GM10847 (cell line): Measurements from ENCODE around the gene ENTPD5.

Experiments used
- POLR2A ChIP-seq: IDR thresholded peaks from 2 replicates; pipeline ENCODE4 v1.6.1; 2011; ENCODE audit not compliant: insufficient read length; ENCODE audit errors: extremely low read depth

ENTPD5 gene

DNA sequence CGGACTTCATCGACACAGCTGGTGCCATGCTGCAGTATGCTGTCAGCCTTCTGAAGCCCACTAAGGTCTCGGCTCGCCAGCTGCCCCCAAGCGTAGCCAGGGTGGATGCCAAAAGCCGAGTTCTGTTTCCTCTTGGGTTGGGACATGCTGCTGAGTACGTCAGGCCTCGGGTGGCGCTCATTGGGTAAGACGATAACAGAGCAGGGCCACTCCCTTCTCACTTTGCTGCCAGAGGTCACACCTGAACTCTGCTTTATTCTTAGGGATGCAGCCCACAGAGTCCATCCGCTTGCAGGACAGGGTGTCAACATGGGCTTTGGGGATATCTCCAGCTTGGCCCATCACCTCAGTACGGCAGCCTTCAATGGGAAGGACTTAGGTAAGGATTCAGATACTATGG is 57.9 kb downstream of the ENTPD5 start:
- no peak for TF ChIP-seq POLR2A

DNA sequence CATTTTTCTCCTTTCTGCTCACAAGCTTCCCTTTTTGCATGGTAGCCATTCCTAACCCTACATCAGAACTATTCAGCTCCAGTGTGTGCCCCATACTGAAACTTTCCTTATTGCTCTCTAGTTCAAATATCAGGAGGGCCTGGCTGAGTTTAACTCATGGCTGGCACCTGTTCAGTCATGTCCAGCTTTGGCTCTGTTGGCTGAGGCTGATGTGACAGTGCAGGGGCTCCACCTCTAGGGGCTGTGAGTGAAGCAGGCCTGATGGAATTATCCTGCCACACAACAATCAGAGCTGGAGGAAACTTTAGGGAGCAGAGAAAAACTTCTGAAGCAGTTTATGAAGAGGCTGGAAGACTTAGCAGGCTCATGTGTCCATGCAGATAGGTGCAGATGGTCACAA is 60.5 kb downstream of the ENTPD5 start:
- no peak for TF ChIP-seq POLR2A

DNA sequence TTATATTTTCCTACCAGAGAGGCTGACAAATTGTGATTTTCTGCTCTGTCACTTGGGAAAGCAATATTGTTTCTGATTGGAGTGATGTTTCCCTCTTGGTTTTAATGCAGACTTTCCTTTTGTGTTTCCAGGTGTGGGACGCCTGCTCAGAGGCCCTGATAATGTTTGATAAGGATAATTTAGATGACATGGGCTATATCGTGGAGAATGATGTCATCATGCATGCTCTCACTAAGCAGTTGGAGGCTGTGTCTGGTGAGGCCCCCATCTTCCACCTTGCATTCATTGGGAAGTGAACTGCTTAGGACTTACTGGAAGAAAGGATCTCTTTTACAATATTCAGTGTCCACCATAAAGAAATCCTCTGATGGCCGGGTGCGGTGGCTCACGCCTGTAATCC is 63.4 kb downstream of the ENTPD5 start:
- no peak for TF ChIP-seq POLR2A

DNA sequence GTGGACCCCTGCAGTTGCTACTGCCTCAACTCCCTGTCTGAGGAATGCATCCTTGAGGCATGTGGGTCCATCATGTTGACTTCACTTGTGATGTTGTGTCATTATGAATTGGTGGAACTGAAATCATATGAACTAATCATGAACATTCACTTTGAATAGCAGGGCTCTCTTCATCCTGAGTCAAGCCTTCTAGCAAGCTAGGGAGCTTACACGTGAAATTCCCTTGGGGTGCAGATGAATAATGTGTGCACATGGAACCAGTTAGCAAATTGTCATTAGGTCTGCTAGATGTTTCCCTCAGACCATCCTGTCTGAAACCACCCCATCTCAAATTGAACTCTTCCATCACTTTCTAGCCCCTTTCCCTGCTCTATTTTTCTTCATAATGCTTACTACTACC is 65.4 kb downstream of the ENTPD5 start:
- TF ChIP-seq POLR2A = no peak

DNA sequence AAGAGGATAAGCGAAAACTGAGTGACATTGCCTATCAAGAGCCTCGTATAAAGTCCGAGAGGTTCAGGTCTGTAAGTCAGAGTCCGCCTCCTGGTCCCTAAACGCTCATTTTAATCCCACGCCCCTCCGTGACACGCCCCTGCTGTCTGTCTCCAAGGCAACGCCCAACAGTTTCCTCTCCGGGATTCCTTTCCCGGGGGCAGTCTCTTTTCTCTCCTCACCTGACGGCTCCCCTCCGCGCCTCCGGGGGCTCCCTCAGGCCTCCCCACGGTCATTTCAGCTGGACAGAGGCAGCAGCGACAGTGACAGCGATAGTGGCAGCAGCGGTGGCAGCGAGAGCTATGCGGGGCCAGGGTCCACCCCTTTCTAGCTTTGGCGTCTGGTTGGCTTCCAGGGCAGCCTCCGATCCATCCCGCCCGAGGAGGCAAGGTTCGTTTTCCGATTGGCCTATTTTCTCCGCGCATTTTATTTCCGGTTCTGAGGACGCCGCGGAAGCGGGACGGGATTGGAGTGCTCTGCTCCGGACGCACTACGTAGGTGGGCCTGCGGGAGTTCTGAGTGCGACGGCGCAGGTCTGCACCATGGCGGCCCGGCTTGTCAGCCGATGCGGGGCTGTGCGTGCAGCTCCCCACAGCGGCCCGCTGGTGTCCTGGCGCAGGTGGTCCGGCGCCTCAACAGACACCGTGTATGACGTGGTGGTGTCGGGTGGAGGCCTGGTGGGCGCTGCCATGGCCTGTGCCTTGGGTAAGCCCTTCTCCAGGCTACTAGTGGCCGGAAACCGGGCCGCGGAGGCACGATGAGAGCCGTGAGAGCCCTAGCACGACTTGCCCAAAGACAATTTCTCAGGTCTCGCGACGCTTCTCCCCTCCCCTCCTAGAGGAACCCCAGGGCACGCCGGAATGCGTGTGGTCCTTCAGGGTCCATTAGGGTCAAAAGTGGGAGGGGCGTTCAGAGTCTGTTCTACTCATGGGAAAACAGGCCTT is 69.0 kb downstream of the ENTPD5 start, which contains the start of the genes COQ6 and FAM161B:
COQ6 (plus strand) TSS at position 551 of the 983 bp plus-strand sequence; CDS start at position 582, 31 bp downstream.
FAM161B (minus strand) TSS at position 343 of the 983 bp plus-strand sequence; CDS start at position 275, 68 bp downstream.
- TF ChIP-seq POLR2A = peak; percentile 86

DNA sequence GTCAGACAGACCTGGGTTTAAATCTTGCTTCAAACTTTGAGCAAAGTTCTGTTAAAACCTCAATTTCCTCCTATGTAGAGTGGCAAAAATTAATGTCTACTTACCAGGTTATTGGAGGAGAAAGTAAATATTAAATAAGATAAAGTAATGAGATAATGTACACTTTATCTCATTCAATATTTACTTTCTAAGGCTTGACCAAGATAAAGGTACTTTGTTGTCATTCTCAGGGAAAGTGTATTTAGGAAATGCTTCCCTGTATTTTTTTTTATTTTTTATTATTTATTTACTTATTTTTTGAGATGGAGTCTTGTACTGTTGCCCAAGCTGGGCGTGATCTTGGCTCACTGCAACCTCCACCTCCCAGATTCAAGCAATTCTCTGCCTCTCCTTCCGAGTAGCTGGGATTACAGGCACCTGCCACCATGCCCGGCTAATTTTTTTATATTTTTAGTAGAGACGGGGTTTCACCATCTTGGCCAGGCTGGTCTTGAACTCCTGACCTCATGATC is 73.9 kb downstream of the ENTPD5 start:
- no peak for TF ChIP-seq POLR2A

DNA sequence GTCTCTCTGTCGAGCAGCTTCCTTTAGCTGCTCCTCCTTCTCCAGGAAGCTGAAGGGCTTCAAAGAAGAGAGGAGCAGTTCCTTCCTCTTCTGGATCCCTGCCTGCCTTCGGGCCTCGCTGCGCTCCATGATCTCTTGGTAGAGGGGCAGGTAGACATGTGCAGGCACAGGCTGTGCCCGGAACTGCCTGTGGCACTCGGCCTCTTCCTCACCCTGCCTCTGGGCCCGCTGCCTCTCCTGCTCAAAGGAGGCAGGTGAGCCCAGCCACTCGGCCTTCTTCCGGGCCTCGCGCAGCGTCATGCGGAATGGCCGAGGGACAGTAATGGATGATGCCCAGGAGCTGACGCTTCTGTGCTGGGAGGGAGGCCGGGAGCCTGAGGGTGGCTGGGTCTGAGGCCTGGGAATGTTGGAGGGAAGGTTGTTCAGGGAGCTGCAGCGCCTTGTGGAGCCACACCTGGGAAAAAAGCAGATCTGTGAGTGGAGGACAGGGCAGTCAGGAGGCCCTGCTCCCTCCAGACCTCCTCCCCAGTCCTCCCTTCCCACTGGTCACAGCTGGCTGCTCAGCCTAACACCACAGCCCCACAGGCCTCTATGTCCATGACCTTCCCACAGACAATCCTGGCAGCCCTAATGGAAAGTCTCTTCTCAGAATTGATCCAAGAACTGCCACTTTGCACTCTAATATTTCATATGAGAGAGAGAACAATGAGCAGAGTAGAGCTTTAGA is 74.5 kb downstream of the ENTPD5 start:
- no peak for TF ChIP-seq POLR2A

DNA sequence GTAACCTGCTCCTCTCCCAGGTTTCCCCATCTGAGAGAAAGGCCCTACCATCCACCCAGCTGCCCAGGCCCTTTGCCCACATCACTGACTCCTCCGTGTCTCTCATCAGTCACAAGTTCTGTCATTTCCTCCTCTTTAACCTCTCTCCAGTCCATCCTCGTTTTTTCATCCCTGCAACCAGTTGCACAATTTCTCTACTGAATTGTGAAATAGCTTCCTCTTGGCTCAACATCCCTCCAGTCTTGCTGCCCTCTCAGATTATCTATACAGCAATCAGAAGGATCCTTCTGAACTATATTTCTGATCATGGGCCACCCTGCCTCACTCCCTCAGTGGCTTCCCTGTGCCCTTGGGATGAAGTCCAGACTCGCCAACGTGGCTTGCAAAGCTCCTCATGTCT is 76.0 kb downstream of the ENTPD5 start:
- no peak for TF ChIP-seq POLR2A

DNA sequence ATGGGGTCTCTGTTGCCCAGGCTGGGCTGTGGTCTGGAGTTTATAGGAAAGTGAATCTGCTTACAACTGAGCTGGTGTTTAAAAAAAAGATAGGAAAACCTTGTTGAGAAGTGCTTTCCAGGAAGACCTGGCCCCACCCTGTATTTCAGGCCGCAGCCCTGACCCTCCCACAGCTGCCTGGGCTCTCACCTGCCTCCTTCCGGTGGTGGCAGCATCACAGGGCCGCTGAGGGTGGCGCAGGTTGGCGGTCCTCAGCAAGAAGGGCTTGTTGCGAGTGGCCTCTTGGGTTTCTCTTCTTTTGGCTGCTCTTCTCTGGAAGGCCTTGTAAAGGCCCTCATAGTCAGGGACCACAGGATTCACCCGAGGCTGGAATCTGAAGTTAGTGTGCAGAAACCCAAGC is 76.9 kb downstream of the ENTPD5 start:
- no peak for TF ChIP-seq POLR2A

DNA sequence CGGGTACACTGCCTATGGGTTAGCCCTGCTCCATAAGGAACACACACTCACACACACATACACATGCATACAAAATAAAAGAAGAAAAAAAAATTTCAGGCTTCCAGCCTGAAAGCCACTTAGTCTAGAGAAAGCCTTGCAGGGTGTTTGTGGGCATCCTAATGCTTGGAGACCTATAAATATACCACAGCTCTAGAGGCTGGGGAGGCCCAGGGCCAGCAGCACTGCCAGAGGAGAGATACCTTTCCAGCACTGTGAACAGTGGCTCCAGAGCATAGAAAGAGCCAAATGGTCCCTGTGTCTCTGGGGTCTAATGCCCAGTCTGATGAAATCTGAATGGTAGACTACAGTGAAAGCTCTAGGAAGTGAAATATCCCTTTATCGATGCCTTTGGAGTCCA is 82.1 kb downstream of the ENTPD5 start:
- no peak for TF ChIP-seq POLR2A

DNA sequence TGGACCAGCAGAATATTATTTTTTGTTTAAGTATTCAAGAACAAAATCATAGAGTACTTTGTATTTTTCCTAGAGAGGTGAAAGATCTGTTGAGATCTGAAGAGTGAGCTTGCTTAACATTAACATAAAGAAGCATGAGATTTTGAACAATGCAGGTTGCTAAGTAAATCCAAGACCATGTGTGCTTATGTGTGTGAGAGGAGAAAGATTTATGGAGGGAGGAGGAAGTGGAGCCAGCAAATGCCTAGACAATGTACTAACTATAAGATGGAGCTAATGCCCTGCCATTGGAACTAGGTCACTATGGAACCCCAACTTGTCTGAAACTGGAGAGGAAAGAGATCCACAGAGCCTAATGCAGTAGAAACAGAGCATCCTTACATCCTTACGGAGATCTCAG is 82.5 kb downstream of the ENTPD5 start:
- TF ChIP-seq POLR2A = no peak

DNA sequence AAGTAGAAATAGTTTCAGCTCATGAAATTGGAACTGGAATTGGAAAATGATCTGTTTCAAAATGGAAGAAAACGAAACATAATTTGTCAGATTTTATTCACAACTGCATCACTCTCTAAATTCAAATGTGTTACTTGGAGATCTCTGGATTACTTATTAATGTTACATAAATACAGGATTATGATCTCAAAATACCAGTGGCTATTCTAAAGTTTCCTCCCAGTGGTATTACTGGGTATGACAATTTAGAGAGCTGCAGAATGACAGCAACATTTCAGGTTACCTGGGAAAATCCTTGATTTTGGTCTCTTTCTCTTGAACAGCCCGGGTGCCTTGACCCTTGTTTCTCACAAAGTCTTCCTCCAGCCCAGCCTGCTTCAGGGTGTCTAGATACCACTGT is 83.4 kb downstream of the ENTPD5 start:
- no peak for TF ChIP-seq POLR2A

DNA sequence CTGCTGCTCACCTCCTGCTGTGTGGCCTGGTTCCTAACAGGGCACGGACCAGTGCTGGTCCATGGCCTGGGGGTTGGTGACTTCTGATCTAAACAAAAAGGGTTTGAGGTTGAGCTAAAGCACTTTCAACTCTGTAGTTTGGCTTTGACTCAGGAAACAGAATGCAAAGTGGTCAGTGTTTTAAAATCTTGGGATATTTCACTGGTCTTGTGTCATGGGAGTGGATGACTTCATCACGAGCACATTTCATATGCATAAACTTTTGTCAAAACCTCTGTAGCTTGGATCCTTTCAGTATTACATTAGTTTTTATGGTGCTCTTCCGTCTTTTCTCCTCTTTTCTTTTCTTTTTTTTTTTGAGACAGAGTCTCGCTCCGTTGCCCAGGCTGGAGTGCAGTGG is 94.8 kb downstream of the ENTPD5 start:
- no peak for TF ChIP-seq POLR2A

DNA sequence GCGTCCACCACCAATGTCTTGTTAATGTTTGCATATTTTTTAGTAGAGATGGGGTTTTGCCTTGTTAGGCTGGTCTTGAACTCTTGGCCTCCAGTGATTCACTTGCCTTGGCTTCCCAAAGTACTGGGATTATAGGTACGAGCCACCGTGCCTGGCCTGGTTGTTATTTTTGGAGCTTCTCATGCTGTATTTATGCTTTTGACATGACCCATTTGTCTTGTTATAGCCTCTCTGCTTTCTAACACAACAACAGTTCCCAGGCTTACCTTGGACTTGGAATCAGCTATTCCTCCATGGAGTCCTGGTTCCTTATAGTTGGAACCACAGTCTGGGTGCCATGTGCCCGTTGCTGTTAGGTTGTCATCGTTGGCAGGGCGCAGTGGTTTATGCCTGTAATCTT is 102.8 kb downstream of the ENTPD5 start:
- TF ChIP-seq POLR2A = no peak

DNA sequence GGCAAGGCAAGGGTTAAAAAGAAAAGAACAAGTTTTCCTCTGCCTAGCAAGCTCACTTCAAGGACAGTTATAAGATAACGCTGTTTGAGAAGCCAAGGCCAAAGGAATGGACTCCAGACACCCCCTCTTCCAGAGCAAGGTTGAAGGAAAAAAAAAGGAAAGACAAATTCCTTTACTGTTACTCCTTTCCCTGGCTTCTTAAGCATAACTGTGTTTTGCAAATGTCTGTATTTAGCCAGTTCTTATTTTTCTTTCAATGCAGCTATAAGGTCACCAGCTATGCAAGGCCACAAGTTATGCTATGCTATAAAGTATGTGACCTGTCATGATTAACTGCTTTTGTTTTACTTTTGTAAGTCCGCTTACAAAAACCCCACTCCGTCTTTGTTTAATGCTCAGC is 105.8 kb downstream of the ENTPD5 start:
- no peak for TF ChIP-seq POLR2A

DNA sequence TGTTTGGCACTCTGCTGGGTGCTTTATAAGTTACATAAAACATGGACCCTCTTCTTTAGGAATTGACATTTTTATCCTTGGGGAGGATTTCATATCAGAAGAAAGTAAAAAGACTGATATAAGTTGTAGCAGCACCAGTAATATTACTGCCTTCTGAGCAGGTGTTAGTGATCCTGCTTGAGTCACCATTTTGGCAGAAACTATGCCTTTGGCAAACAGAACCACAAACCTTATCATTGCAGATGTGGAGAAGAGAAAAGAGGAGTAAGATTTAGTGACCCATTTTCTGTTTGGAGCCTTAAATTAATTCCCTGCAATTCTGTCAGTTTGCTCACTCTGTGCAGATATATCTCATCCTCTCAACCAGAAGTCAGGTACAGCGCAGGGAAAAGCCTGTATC is 109.4 kb downstream of the ENTPD5 start:
- no peak for TF ChIP-seq POLR2A
